IMR-90 (cell line): ENCODE measurements around the gene DDX52.

ENCODE experiments used
- BHLHE40 ChIP-seq: fragments of 150-350 bp; IDR thresholded peaks from 2 replicates; pipeline ENCODE4 v1.6.1; 2016; ENCODE audit warnings: mild to moderate bottlenecking, low read depth, low read length
- CEBPB ChIP-seq: IDR thresholded peaks from 2 replicates; pipeline ENCODE4 v1.6.1; 2012; ENCODE audit warnings: low read depth, low read length, improper control_type of control experiment
- CTCF ChIP-seq: conservative IDR thresholded peaks from 2 replicates; pipeline ENCODE4 v1.5.1; 2012; ENCODE audit warnings: mild to moderate bottlenecking, low read depth, low read length, improper control_type of control experiment
- ELK1 ChIP-seq: fragments of 150-350 bp; IDR thresholded peaks from 2 replicates; pipeline ENCODE4 v1.6.1; 2016; ENCODE audit warnings: low read depth, mild to moderate bottlenecking, low read length, moderate library complexity, borderline replicate concordance
- MAFK ChIP-seq: IDR thresholded peaks from 2 replicates; pipeline ENCODE4 v1.6.1; 2012; ENCODE audit warnings: low read depth, low read length, improper control_type of control experiment
- MXI1 ChIP-seq: IDR thresholded peaks from 2 replicates; pipeline ENCODE4 v1.6.1; 2012; ENCODE audit warnings: low read depth, mild to moderate bottlenecking, low read length, moderate library complexity, borderline replicate concordance
- POLR2A ChIP-seq: IDR thresholded peaks from 2 replicates; pipeline ENCODE4 v1.6.1; 2012; ENCODE audit warnings: mild to moderate bottlenecking, low read depth, low read length
- RAD21 ChIP-seq: IDR thresholded peaks from 2 replicates; pipeline ENCODE4 v1.6.1; 2012; ENCODE audit warnings: low read length, improper control_type of control experiment
- RCOR1 ChIP-seq: IDR thresholded peaks from 2 replicates; pipeline ENCODE4 v1.6.1; 2012; ENCODE audit warnings: mild to moderate bottlenecking, low read length, improper control_type of control experiment; ENCODE audit not compliant: insufficient replicate concordance
- RFX5 ChIP-seq: IDR thresholded peaks from 2 replicates; pipeline ENCODE4 v1.8.0; 2012; ENCODE audit warnings: low read depth, mild to moderate bottlenecking, low read length, moderate library complexity
- SMC3 ChIP-seq: fragments of 150-350 bp; IDR thresholded peaks from 2 replicates; pipeline ENCODE4 v1.6.1; 2016; ENCODE audit warnings: low read depth, mild to moderate bottlenecking, antibody characterized with exemption, low read length, moderate library complexity
- USF2 ChIP-seq: fragments of 150-350 bp; IDR thresholded peaks from 2 replicates; pipeline ENCODE4 v1.6.1; 2017; ENCODE audit warnings: mild to moderate bottlenecking, antibody characterized with exemption, low read length, low read depth

DNA sequence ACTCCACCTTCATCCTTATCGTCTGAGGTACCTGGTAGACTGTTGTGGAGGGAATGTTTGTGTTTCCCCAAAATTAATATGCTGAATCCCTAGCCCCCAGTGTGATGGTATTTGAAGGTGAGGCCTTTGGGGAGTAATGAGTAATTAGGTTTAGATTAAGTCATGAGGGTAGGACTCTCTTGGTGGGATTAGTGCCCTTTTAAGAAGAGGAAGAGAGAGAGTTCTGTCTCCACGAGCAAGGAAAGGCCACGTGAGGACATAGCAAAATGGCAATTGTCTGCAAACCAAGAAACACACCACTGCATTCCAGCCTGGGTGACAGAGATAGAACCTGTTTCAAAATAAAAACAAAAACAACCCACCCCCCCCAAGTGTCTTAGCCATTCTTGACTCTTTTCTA lies 21.0 kb upstream of the DDX52 start:
- TF ChIP-seq CTCF: no peak
- no peak for TF ChIP-seq SMC3
- TF ChIP-seq RAD21: no peak
- no peak for TF ChIP-seq POLR2A
- no peak for TF ChIP-seq RCOR1
- TF ChIP-seq MAFK: no peak
- TF ChIP-seq RFX5: no peak
- no peak for TF ChIP-seq MXI1
- TF ChIP-seq ELK1: no peak
- no peak for TF ChIP-seq BHLHE40
- TF ChIP-seq USF2: no peak
- TF ChIP-seq CEBPB: no peak
